DOHH2 (cell line): Measurements from ENCODE around the gene KLF4.

Experiments used
- CTCF ChIP-seq: fragments of 200-600 bp; sonication (generic); IDR thresholded peaks from one replicate; pipeline ENCODE4 v1.5.1; 2014; ENCODE audit warnings: antibody characterized with exemption, mild to moderate bottlenecking, low read depth, low read length; ENCODE audit not compliant: poor library complexity, severe bottlenecking
- EZH2phosphoT487 ChIP-seq: fragments of 200-600 bp; sonication (generic); IDR thresholded peaks from 2 replicates; pipeline ENCODE4 v1.6.1; 2017; ENCODE audit warnings: borderline replicate concordance, mild to moderate bottlenecking, antibody characterized with exemption, low read length, moderate library complexity, mixed read lengths

- TF ChIP-seq CTCF (no peak), EZH2phosphoT487 (no peak)
These were observed at the start of gene KLF4 for GRCh38 chr9:107489687-107490605.
